Measurements from ENCODE around the gene ERCC8.
"Not testable (repeated sequence)": the region's sequence is repeated elsewhere in the genome, so short reads cannot be mapped to it uniquely, and the experiment has no call there.

Gene ERCC8, protein sequence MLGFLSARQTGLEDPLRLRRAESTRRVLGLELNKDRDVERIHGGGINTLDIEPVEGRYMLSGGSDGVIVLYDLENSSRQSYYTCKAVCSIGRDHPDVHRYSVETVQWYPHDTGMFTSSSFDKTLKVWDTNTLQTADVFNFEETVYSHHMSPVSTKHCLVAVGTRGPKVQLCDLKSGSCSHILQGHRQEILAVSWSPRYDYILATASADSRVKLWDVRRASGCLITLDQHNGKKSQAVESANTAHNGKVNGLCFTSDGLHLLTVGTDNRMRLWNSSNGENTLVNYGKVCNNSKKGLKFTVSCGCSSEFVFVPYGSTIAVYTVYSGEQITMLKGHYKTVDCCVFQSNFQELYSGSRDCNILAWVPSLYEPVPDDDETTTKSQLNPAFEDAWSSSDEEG

GRCh38 chr5:60944904-60945812 is at the start of gene ERCC8, which contains the start of gene NDUFAF2:
ERCC8 (minus strand) TSS chr5:60945070; CDS start chr5:60945008, 62 bp downstream.
NDUFAF2 (plus strand) TSS chr5:60945205; CDS start chr5:60945256, 51 bp downstream.
- H3K27me3 Mint-ChIP-seq, result no peaks in the 10 kb centered on the region
- no peaks in the 10 kb centered on the region for H3K9me3 Mint-ChIP-seq
- H3K4me3 Mint-ChIP-seq, result no peak within 1 kb of the TSS
- DNase-seq (ENCODE audit: low spot score in 2 of 2), result peak; percentile 83 to 84
- peaks cover 16% of the 10 kb centered on the region for H3K4me1 Mint-ChIP-seq
- peaks cover 2% of the 10 kb centered on the region for H3K36me3 Mint-ChIP-seq (ENCODE audit: insufficient read depth)
- peak; percentile 98 for ATAC-seq (replicated peaks; ENCODE audit: extremely low read depth, poor library complexity, severe bottlenecking)
- peak within 1 kb of the TSS; percentile 48 for H3K27ac Mint-ChIP-seq (ENCODE audit: low read depth)

DNA sequence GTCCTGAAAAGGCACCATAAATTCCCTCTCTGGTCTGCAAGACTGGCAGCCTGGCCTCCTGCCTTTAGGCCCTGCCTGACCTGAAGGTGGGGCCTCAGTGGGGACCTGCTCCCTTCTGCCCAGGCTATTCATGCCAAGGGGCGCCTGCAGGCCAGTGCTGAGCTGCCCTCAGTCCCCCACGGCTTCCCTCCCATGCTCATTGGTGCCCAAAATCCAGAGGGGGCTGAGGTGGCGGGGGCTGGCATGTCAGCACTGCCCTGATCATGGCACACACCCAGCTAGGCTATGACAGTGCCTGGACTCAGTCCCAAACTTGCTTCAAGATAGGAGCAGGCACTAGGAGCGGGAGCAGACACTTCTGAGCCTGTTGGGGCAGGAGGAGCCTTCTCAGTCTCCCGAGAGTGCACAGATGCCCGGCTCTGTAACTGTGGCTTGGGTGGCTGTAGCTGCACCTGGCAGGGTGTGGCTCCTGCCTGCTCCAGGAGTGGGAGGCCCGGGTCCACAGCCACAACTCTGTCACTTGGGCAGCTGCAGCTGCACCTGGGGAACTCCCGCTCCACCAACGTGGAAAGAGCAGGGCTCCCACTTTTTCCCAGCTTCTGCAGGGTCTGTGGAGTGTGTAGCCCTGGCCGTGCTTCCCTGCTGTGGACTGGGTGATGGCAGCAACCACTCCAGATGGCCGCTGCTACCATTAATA is 49.2 kb upstream of the ERCC8 start:
- DNase-seq (ENCODE audit: low spot score in 2 of 2) (no peak), ATAC-seq (replicated peaks; ENCODE audit: extremely low read depth, poor library complexity, severe bottlenecking) (no peak)
- H3K27me3 Mint-ChIP-seq, result no peaks in the 10 kb centered on the region
- peaks cover 8% of the 10 kb centered on the region for H3K9me3 Mint-ChIP-seq
- peaks cover 18% of the 10 kb centered on the region for H3K4me1 Mint-ChIP-seq
- H3K27ac Mint-ChIP-seq (ENCODE audit: low read depth), result no peak overlapping the region
- no peak overlapping the region for H3K4me3 Mint-ChIP-seq
- H3K36me3 Mint-ChIP-seq (ENCODE audit: insufficient read depth), result no peaks in the 10 kb centered on the region

GRCh38 chr5:60993425-60993824 is 48.6 kb upstream of the ERCC8 start:
- H3K27ac Mint-ChIP-seq (ENCODE audit: low read depth), result no peak overlapping the region
- H3K36me3 Mint-ChIP-seq (ENCODE audit: insufficient read depth), result no peaks in the 10 kb centered on the region
- no peak for DNase-seq (ENCODE audit: low spot score in 2 of 2)
- H3K9me3 Mint-ChIP-seq, result peaks cover 8% of the 10 kb centered on the region
- no peak overlapping the region for H3K4me3 Mint-ChIP-seq
- H3K27me3 Mint-ChIP-seq, result no peaks in the 10 kb centered on the region
- peaks cover 18% of the 10 kb centered on the region for H3K4me1 Mint-ChIP-seq
- no peak for ATAC-seq (replicated peaks; ENCODE audit: extremely low read depth, poor library complexity, severe bottlenecking)

DNA sequence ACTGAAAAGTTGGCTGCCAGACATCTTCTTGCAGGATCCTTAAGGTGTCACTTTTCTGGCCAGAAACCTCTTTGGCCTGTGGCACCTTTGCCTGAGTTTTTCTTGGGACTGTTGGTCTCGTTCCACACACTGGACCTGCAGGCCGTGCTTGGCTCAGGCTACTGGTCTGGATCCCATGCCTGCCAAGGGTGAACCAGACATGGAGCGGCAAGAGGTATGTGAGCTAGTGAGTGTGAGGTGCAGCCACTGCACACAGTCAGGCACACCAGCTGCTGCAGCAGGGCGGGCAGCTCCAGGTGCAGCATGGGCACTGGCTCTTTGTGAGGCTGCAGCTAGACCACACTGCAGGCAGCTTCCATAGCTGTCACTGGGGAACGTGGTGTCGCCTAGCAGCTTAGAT is 48.0 kb upstream of the ERCC8 start:
- H3K36me3 Mint-ChIP-seq (ENCODE audit: insufficient read depth), result no peaks in the 10 kb centered on the region
- peaks cover 8% of the 10 kb centered on the region for H3K9me3 Mint-ChIP-seq
- no peaks in the 10 kb centered on the region for H3K27me3 Mint-ChIP-seq
- H3K4me1 Mint-ChIP-seq, result peaks cover 18% of the 10 kb centered on the region
- DNase-seq (ENCODE audit: low spot score in 2 of 2), result no peak
- H3K27ac Mint-ChIP-seq (ENCODE audit: low read depth), result no peak overlapping the region
- no peak overlapping the region for H3K4me3 Mint-ChIP-seq
- no peak for ATAC-seq (replicated peaks; ENCODE audit: extremely low read depth, poor library complexity, severe bottlenecking)

- DNase-seq (ENCODE audit: low spot score in 2 of 2) (no peak), ATAC-seq (replicated peaks; ENCODE audit: extremely low read depth, poor library complexity, severe bottlenecking) (no peak)
- peaks cover 21% of the 10 kb centered on the region for H3K9me3 Mint-ChIP-seq
- H3K27me3 Mint-ChIP-seq, result no peaks in the 10 kb centered on the region
- H3K4me1 Mint-ChIP-seq, result peaks cover 11% of the 10 kb centered on the region
- peaks cover under 1% of the 10 kb centered on the region for H3K36me3 Mint-ChIP-seq (ENCODE audit: insufficient read depth)
- H3K4me3 Mint-ChIP-seq, result no peak overlapping the region
- H3K27ac Mint-ChIP-seq (ENCODE audit: low read depth), result no peak overlapping the region
Observed at GRCh38 chr5:60989790-60990189, 44.9 kb upstream of the ERCC8 start.

- not testable (repeated sequence) for H3K36me3 Mint-ChIP-seq (ENCODE audit: insufficient read depth); DNase-seq (ENCODE audit: low spot score in 2 of 2); H3K27ac Mint-ChIP-seq (ENCODE audit: low read depth); H3K4me1 Mint-ChIP-seq; ATAC-seq (replicated peaks; ENCODE audit: extremely low read depth, poor library complexity, severe bottlenecking); H3K27me3 Mint-ChIP-seq; H3K4me3 Mint-ChIP-seq
- peaks cover 30% of the 10 kb centered on the region for H3K9me3 Mint-ChIP-seq
Observed at GRCh38 chr5:60982127-60982526, 37.3 kb upstream of the ERCC8 start.

DNA sequence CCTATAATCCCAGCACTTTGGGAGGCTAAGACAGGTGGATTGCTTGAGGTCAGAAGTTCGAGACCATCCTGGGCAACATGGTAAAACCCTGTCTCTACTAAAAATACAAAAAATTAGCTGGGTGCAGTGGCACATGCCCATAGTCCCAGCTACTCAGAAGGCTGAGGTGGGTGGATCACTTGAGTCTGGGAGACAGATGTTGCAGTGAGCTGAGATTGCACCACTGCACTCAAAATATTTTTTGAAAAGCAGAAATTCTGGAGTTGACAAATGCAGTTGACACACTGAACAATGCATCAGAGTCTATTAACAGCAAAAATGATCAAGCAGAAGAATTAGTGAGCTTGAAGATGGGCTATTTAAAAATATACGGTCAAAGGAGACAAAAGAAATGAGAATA is 35.6 kb upstream of the ERCC8 start:
- H3K36me3 Mint-ChIP-seq (ENCODE audit: insufficient read depth), result peaks cover 2% of the 10 kb centered on the region
- H3K4me3 Mint-ChIP-seq, result no peak overlapping the region
- peaks cover 9% of the 10 kb centered on the region for H3K4me1 Mint-ChIP-seq
- no peaks in the 10 kb centered on the region for H3K27me3 Mint-ChIP-seq
- no peak for DNase-seq (ENCODE audit: low spot score in 2 of 2)
- ATAC-seq (replicated peaks; ENCODE audit: extremely low read depth, poor library complexity, severe bottlenecking), result no peak
- H3K27ac Mint-ChIP-seq (ENCODE audit: low read depth), result no peak overlapping the region
- H3K9me3 Mint-ChIP-seq, result peaks cover 21% of the 10 kb centered on the region

- DNase-seq (ENCODE audit: low spot score in 2 of 2), result no peak
- ATAC-seq (replicated peaks; ENCODE audit: extremely low read depth, poor library complexity, severe bottlenecking), result no peak
- peaks cover 14% of the 10 kb centered on the region for H3K4me1 Mint-ChIP-seq
Observed at GRCh38 chr5:60978968-60979367, 34.1 kb upstream of the ERCC8 start.

GRCh38 chr5:60977956-60978737 is 33.3 kb upstream of the ERCC8 start:
- Mint-ChIP-seq H3K9me3 (peaks cover 17% of the 10 kb centered on the region), H3K27me3 (no peaks in the 10 kb centered on the region), H3K4me1 (peaks cover 14% of the 10 kb centered on the region), H3K4me3 (no peak overlapping the region), H3K36me3 (ENCODE audit: insufficient read depth) (no peaks in the 10 kb centered on the region), H3K27ac (ENCODE audit: low read depth) (no peak overlapping the region)
- no peak for ATAC-seq (replicated peaks; ENCODE audit: extremely low read depth, poor library complexity, severe bottlenecking)
- no peak for DNase-seq (ENCODE audit: low spot score in 2 of 2)

More at GRCh38 chr5:60978968-60979367, 34.1 kb upstream of the ERCC8 start:
- H3K4me3 Mint-ChIP-seq, result no peak overlapping the region
- H3K27me3 Mint-ChIP-seq, result no peaks in the 10 kb centered on the region
- peaks cover 17% of the 10 kb centered on the region for H3K9me3 Mint-ChIP-seq
- no peak overlapping the region for H3K27ac Mint-ChIP-seq (ENCODE audit: low read depth)
- H3K36me3 Mint-ChIP-seq (ENCODE audit: insufficient read depth), result no peaks in the 10 kb centered on the region

DNA sequence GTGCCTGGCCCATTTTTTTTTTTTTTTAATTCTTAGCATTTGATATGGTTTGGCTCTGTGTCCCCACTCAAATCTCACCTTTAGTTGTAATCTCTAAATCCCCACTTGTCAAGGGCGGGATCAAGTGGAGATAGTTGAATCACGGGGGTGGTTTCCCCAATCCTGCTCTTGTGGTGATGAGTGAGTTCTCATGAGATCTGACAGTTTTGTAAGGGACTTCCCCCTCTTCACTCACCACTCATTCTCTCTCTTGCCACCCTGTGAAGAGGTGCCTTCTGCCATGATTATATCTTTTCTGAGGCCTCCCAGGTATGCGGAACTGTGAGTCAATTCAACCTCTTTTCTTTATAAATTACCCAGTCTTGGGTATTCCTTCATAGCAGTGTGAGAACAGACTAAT is 27.4 kb upstream of the ERCC8 start:
- Mint-ChIP-seq H3K36me3 (ENCODE audit: insufficient read depth) (peaks cover 1% of the 10 kb centered on the region), H3K27ac (ENCODE audit: low read depth) (no peak overlapping the region), H3K4me3 (no peak overlapping the region), H3K27me3 (no peaks in the 10 kb centered on the region), H3K4me1 (peaks cover 26% of the 10 kb centered on the region), H3K9me3 (peaks cover 11% of the 10 kb centered on the region)
- no peak for ATAC-seq (replicated peaks; ENCODE audit: extremely low read depth, poor library complexity, severe bottlenecking)
- no peak for DNase-seq (ENCODE audit: low spot score in 2 of 2)

GRCh38 chr5:60961685-60962084 is 16.8 kb upstream of the ERCC8 start:
- H3K4me1 Mint-ChIP-seq, result peaks cover 6% of the 10 kb centered on the region
- H3K9me3 Mint-ChIP-seq, result no peaks in the 10 kb centered on the region
- ATAC-seq (replicated peaks; ENCODE audit: extremely low read depth, poor library complexity, severe bottlenecking), result no peak
- H3K27ac Mint-ChIP-seq (ENCODE audit: low read depth), result no peak overlapping the region
- no peak for DNase-seq (ENCODE audit: low spot score in 2 of 2)
- H3K4me3 Mint-ChIP-seq, result no peak overlapping the region
- no peaks in the 10 kb centered on the region for H3K36me3 Mint-ChIP-seq (ENCODE audit: insufficient read depth)
- H3K27me3 Mint-ChIP-seq, result no peaks in the 10 kb centered on the region

- H3K27ac Mint-ChIP-seq (ENCODE audit: low read depth), result no peak overlapping the region
- H3K27me3 Mint-ChIP-seq, result no peaks in the 10 kb centered on the region
- no peaks in the 10 kb centered on the region for H3K36me3 Mint-ChIP-seq (ENCODE audit: insufficient read depth)
- ATAC-seq (replicated peaks; ENCODE audit: extremely low read depth, poor library complexity, severe bottlenecking) (no peak), DNase-seq (ENCODE audit: low spot score in 2 of 2) (no peak)
- H3K9me3 Mint-ChIP-seq, result no peaks in the 10 kb centered on the region
- peaks cover 6% of the 10 kb centered on the region for H3K4me1 Mint-ChIP-seq
- no peak overlapping the region for H3K4me3 Mint-ChIP-seq
Observed at GRCh38 chr5:60960591-60960990, 15.7 kb upstream of the ERCC8 start.
